Vagina (tissue), 2 donors: Measurements from ENCODE around the gene DPPA4.

Experiments used
- CTCF ChIP-seq, 3 experiments: fragments of 450-650 bp in 2 of 3; fragments of 200-600 bp in 1 of 3; sonication (generic) in 1 of 3; IDR thresholded peaks; one replicate each; pipeline ENCODE4 v1.5.1; 2017 to 2019; ENCODE audit warnings: antibody characterized with exemption in 3 of 3, mild to moderate bottlenecking in 2 of 3, moderate library complexity in 2 of 3
- POLR2A ChIP-seq, 2 donors: fragments of 450-650 bp; IDR thresholded peaks; one replicate each; pipeline ENCODE4 v1.6.1; 2017; ENCODE audit warnings: antibody characterized with exemption in 2 of 2, mild to moderate bottlenecking in 2 of 2, moderate library complexity in 2 of 2
- POLR2AphosphoS5 ChIP-seq, 2 donors: sonication (generic); formaldehyde crosslinking; IDR thresholded peaks; one replicate each; pipeline ENCODE4 v1.9.0; 2017; ENCODE audit warnings: antibody characterized with exemption in 2 of 2, mild to moderate bottlenecking in 2 of 2, low read depth in 1 of 2; ENCODE audit not compliant: insufficient read depth in 1 of 2

- no peak for TF ChIP-seq CTCF (IDR thresholded peaks at IDR 0.05)
- no peak for TF ChIP-seq POLR2A (IDR thresholded peaks at IDR 0.05)
- no peak for TF ChIP-seq POLR2AphosphoS5 (IDR thresholded peaks at IDR 0.05; ENCODE audit: insufficient read depth in 1 of 2, low read depth in 1 of 2)
These were observed 6.9 kb downstream of the DPPA4 start for GRCh38 chr3:109330405-109330804.
